GM12878 (cell line): ENCODE data around the gene SUGCT. TPM values are rescaled to one million over a fixed set of nuclear protein-coding genes. Genes with fewer than 3 reads are reported as not detected.

Source experiments
- ATAC-seq: fragments of 200-7000 bp; cut with Tn5 transposase; 3 replicates; pipeline ENCODE4 v1.9.1; 2020; ENCODE audit warnings: mild to moderate bottlenecking, moderate library complexity
- BruUV-seq: library from RNA; stranded (reverse); fragments of 400-500 nt; replicated peaks from 2 replicates; lab custom pipeline; 2021; lab: Mats Ljungman, UMichigan
- CTCF ChIA-PET: fragments of 300-600 bp; sonication (Branson Sonifier 250); formaldehyde crosslinking; extraction: SDS; loops from one replicate; lab custom pipeline; 2021; ENCODE audit warnings: inconsistent platforms; lab: Yijun Ruan, JAX
- POLR2A ChIA-PET: fragments of 350-600 bp; formaldehyde crosslinking; extraction: SDS; loops from one replicate; lab custom pipeline; 2021; ENCODE audit warnings: inconsistent platforms; lab: Charles Lee
- RAD21 ChIA-PET: fragments of 300-600 bp; sonication (Branson Sonifier 250); formaldehyde crosslinking; loops from one replicate; lab custom pipeline; 2023; ENCODE audit warnings: antibody characterized with exemption; ENCODE audit not compliant: unreplicated experiment; lab: Charles Lee
- SMC1A ChIA-PET: fragments of 300-600 bp; sonication (Branson Sonifier 250); formaldehyde crosslinking; loops from one replicate; lab custom pipeline; 2023; ENCODE audit not compliant: unreplicated experiment, uncharacterized antibody; lab: Charles Lee
- DNase-seq: peaks from one replicate; pipeline ENCODE4 v3.0.0-alpha.2; 2011; ENCODE audit warnings: low read depth, low spot score
- FAIRE-seq: peaks from 3 replicates; lab custom pipeline; 2011; peaks lifted over from hg19 to GRCh38; lab: Jason Lieb, UNC
- H2AFZ ChIP-seq: 2 replicates; pipeline ENCODE4 v1.6.0; 2011; ENCODE audit warnings: low read depth, low read length, control low read depth; ENCODE audit not compliant: control insufficient read depth
- H3K27ac ChIP-seq: 2 replicates; pipeline ENCODE4 v1.5.1; 2011; ENCODE audit warnings: control low read depth; ENCODE audit not compliant: control insufficient read depth, insufficient read depth
- H3K27me3 ChIP-seq, 2 experiments: replicated peaks in 1 of 2; 2 replicates each; pipeline versions ENCODE4 v1.6.0 to v1.6.1; 2011; ENCODE audit warnings: low read length in 1 of 2; ENCODE audit not compliant: control insufficient read depth in 2 of 2, insufficient read depth in 2 of 2
- H3K36me3 ChIP-seq, 2 experiments: 2 replicates each; pipeline ENCODE4 v1.5.1; 2011; ENCODE audit warnings: low read length in 1 of 2; ENCODE audit not compliant: control insufficient read depth in 2 of 2, insufficient read depth in 2 of 2
- H3K4me1 ChIP-seq: 2 replicates; pipeline ENCODE4 v1.6.1; 2011; ENCODE audit warnings: mild to moderate bottlenecking, low read length, moderate library complexity, mixed read lengths; ENCODE audit not compliant: control insufficient read depth, insufficient read depth
- H3K4me2 ChIP-seq: 2 replicates; pipeline ENCODE4 v1.6.0; 2011; ENCODE audit warnings: control low read depth; ENCODE audit not compliant: control insufficient read depth, insufficient read depth
- H3K4me3 ChIP-seq: fragments of 200-600 bp; sonication (generic); 2 replicates; pipeline ENCODE4 v1.5.1; 2016
- H3K79me2 ChIP-seq: 2 replicates; pipeline ENCODE4 v1.6.0; 2011; ENCODE audit warnings: low read length; ENCODE audit not compliant: control insufficient read depth, insufficient read depth
- H3K9ac ChIP-seq: 2 replicates; pipeline ENCODE4 v1.8.0; 2011; ENCODE audit warnings: low read length, control low read depth, mixed read lengths; ENCODE audit not compliant: control insufficient read depth, insufficient read depth
- H3K9me3 ChIP-seq: replicated peaks from 3 replicates; pipeline ENCODE4 v1.5.1; 2011; ENCODE audit warnings: mild to moderate bottlenecking, low read length; ENCODE audit not compliant: control insufficient read depth, insufficient read depth
- H4K20me1 ChIP-seq: 2 replicates; pipeline ENCODE4 v1.6.0; 2011; ENCODE audit not compliant: control insufficient read depth, insufficient read depth
- BHLHE40 ChIP-seq, 2 experiments: fragments of 450-650 bp in 1 of 2; IDR thresholded peaks; 2 replicates each; pipeline ENCODE4 v1.6.1; 2011 to 2017; ENCODE audit warnings: low read depth in 2 of 2, borderline replicate concordance in 1 of 2, improper control_type of control experiment in 1 of 2, low read length in 1 of 2, mild to moderate bottlenecking in 1 of 2
- ELK1 ChIP-seq: IDR thresholded peaks from 2 replicates; pipeline ENCODE4 v1.6.1; 2012; ENCODE audit warnings: low read depth, low read length, improper control_type of control experiment
- FOS ChIP-seq: IDR thresholded peaks from 3 replicates; pipeline ENCODE4 v1.6.1; 2011; ENCODE audit warnings: borderline replicate concordance; ENCODE audit not compliant: insufficient read length; ENCODE audit errors: extremely low read depth
- FOXM1 ChIP-seq: IDR thresholded peaks from 2 replicates; pipeline ENCODE4 v1.6.1; 2012; ENCODE audit warnings: low read depth, mild to moderate bottlenecking, inconsistent platforms, low read length, moderate library complexity
- HCFC1 ChIP-seq: fragments of 150-350 bp; IDR thresholded peaks from 2 replicates; pipeline ENCODE4 v1.6.1; 2014; ENCODE audit warnings: low read length
- HDAC6 ChIP-seq: fragments of 200-600 bp; sonication (generic); IDR thresholded peaks from one replicate; pipeline ENCODE4 v1.8.0; 2017; ENCODE audit warnings: antibody characterized with exemption; ENCODE audit not compliant: unreplicated experiment
- HDGF ChIP-seq: fragments of 450-650 bp; IDR thresholded peaks from 2 replicates; pipeline ENCODE4 v1.6.1; 2016; ENCODE audit warnings: antibody characterized with exemption
- IKZF1 ChIP-seq: fragments of 450-650 bp; conservative IDR thresholded peaks from 2 replicates; pipeline ENCODE4 v1.6.1; 2017; ENCODE audit warnings: antibody characterized with exemption, mild to moderate bottlenecking
- KAT2A ChIP-seq: conservative IDR thresholded peaks from 2 replicates; pipeline ENCODE4 v1.6.1; 2011; ENCODE audit warnings: low read depth, low read length; ENCODE audit not compliant: control insufficient read depth
- LARP7 ChIP-seq: fragments of 450-650 bp; IDR thresholded peaks from 2 replicates; pipeline ENCODE4 v1.6.1; 2017; ENCODE audit warnings: mild to moderate bottlenecking
- NFYA ChIP-seq: IDR thresholded peaks from 2 replicates; pipeline ENCODE4 v1.6.1; 2011; ENCODE audit warnings: low read depth, mild to moderate bottlenecking, low read length, improper control_type of control experiment, borderline replicate concordance
- NR2C2 ChIP-seq: IDR thresholded peaks from 2 replicates; pipeline ENCODE4 v1.6.1; 2011; ENCODE audit warnings: borderline replicate concordance, low read depth; ENCODE audit not compliant: control insufficient read depth, insufficient read length
- PAX8 ChIP-seq: fragments of 450-650 bp; IDR thresholded peaks from 2 replicates; pipeline ENCODE4 v1.6.1; 2017; ENCODE audit warnings: mild to moderate bottlenecking, moderate library complexity
- PML ChIP-seq: IDR thresholded peaks from 2 replicates; pipeline ENCODE4 v1.6.1; 2012; ENCODE audit warnings: low read length, inconsistent platforms
- POLR2A ChIP-seq: IDR thresholded peaks from 2 replicates; pipeline ENCODE4 v1.6.1; 2011; ENCODE audit warnings: low read depth, mild to moderate bottlenecking, low read length
- RELA ChIP-seq: fragments of 450-650 bp; IDR thresholded peaks from 2 replicates; pipeline ENCODE4 v1.8.0; 2014; ENCODE audit warnings: borderline replicate concordance; ENCODE audit not compliant: partially characterized antibody
- SRF ChIP-seq, 2 experiments: IDR thresholded peaks; 2 replicates each; pipeline ENCODE4 v1.6.1; 2011; ENCODE audit warnings: low read depth in 2 of 2, low read length in 2 of 2, mild to moderate bottlenecking in 1 of 2, moderate library complexity in 1 of 2
- STAT1 ChIP-seq: fragments of 450-650 bp; conservative IDR thresholded peaks from 2 replicates; pipeline ENCODE4 v1.6.1; 2014; ENCODE audit warnings: antibody characterized with exemption, mild to moderate bottlenecking
- STAT3 ChIP-seq: IDR thresholded peaks from 2 replicates; pipeline ENCODE4 v1.6.1; 2011; ENCODE audit warnings: low read depth, low read length, improper control_type of control experiment
- SUZ12 ChIP-seq: fragments of 200-600 bp; sonication (generic); IDR thresholded peaks from one replicate; pipeline ENCODE4 v1.6.1; 2018; ENCODE audit warnings: antibody characterized with exemption, mild to moderate bottlenecking; ENCODE audit not compliant: unreplicated experiment
- ZNF24 ChIP-seq: fragments of 450-650 bp; IDR thresholded peaks from 2 replicates; pipeline ENCODE4 v1.6.1; 2017; ENCODE audit warnings: antibody characterized with exemption, mild to moderate bottlenecking
- ZNF384 ChIP-seq: IDR thresholded peaks from 2 replicates; pipeline ENCODE4 v1.6.1; 2012; ENCODE audit warnings: low read depth, mild to moderate bottlenecking, low read length, improper control_type of control experiment, borderline replicate concordance
- WGBS: methylation state at CpG from one replicate; pipeline ENCODE4 v1.1.6; 2016; ENCODE audit warnings: low lambda C conversion rate; ENCODE audit not compliant: insufficient replicate concordance, insufficient coverage; ENCODE audit errors: missing lambda C conversion rate; 5-methylcytosine and 5-hydroxymethylcytosine counted together
- in situ Hi-C: fragments of 300-500 bp; cut with MboI; formaldehyde crosslinking; loops from 9 replicates; pipeline ENCODE4 v1.14.3; 2018; ENCODE audit warnings: mixed read lengths
- intact Hi-C: fragments of 100-400 bp; cut with micrococcal nuclease; formaldehyde crosslinking; loops from one replicate; pipeline ENCODE4 v1.14.2; 2022; ENCODE audit not compliant: unreplicated experiment
- polyA plus RNA-seq, 11 experiments: library from polyadenylated mRNA; depleted of rRNA in 4 of 11; unstranded in 6 of 11; stranded (reverse) in 5 of 11; fragments of >200 nt; fragmentation: Nextera tagmentation in 4 of 11; fragmentation: Illumina TruSeq in 1 of 11; extraction: Ambion mirVana in 4 of 11; extraction: Trizol in 1 of 11; gene quantifications; 1 replicate in 1 of 11; 2 replicates in 10 of 11; pipeline versions ENCODE4 v1.2.1 to v1.2.3, GENCODE V29; 2011 to 2016; ENCODE audit warnings: inconsistent platforms in 2 of 11, missing spikeins in 2 of 11, low read depth in 1 of 11
- total RNA-seq, 4 experiments: library from RNA; depleted of rRNA in 3 of 4; stranded (reverse); fragments of >200 nt in 3 of 4; fragmentation: Illumina TruSeq in 1 of 4; extraction: Trizol in 1 of 4; gene quantifications; 2 replicates each; pipeline versions ENCODE4 v1.2.1 to v1.2.3, GENCODE V29; 2013 to 2021
- TF ChIP-seq, protein P1 (sequence below): fragments of 450-650 bp; IDR thresholded peaks from 2 replicates; pipeline ENCODE4 v1.6.1; 2017; ENCODE audit warnings: borderline replicate concordance

Gene SUGCT
- total and polyA plus RNA-seq, 10 of the 15 experiments (the other 5 are each of a cell fraction or from before 2014, with no cell fraction given), result 0.08 to 1.2 (median 0.67) TPM; not detected in 1

DNA sequence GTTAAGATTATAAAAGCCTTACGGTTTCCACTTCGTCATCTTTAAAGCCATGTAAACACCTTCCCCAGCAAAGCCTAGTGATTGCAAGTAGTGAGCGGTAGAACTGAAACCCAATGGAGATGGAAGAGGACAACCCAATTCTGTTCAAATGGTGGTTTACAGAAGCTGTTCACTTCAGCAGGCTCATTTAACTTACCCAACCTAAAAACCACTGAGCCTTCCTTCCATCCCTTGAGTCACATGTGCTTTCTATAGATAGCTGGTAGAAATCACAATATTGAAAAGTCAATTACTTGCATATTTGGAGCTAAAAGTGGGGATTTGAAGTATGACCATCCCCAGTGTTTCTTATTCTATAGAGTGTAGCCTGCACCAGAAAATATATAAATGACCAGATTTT, 667.7 kb downstream of the SUGCT start (continued):
- TF ChIP-seq STAT3 (no peak), ELK1 (no peak), NFYA (no peak), ZNF384 (no peak), SUZ12 (no peak), FOS (no peak), SRF (IDR thresholded peaks at IDR 0.05; ENCODE audit: low read depth in 2 of 2, low read length in 2 of 2) (no peak), IKZF1 (no peak)
- TF ChIP-seq, protein P1, sequence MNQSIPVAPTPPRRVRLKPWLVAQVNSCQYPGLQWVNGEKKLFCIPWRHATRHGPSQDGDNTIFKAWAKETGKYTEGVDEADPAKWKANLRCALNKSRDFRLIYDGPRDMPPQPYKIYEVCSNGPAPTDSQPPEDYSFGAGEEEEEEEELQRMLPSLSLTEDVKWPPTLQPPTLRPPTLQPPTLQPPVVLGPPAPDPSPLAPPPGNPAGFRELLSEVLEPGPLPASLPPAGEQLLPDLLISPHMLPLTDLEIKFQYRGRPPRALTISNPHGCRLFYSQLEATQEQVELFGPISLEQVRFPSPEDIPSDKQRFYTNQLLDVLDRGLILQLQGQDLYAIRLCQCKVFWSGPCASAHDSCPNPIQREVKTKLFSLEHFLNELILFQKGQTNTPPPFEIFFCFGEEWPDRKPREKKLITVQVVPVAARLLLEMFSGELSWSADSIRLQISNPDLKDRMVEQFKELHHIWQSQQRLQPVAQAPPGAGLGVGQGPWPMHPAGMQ, result no peak

DNA sequence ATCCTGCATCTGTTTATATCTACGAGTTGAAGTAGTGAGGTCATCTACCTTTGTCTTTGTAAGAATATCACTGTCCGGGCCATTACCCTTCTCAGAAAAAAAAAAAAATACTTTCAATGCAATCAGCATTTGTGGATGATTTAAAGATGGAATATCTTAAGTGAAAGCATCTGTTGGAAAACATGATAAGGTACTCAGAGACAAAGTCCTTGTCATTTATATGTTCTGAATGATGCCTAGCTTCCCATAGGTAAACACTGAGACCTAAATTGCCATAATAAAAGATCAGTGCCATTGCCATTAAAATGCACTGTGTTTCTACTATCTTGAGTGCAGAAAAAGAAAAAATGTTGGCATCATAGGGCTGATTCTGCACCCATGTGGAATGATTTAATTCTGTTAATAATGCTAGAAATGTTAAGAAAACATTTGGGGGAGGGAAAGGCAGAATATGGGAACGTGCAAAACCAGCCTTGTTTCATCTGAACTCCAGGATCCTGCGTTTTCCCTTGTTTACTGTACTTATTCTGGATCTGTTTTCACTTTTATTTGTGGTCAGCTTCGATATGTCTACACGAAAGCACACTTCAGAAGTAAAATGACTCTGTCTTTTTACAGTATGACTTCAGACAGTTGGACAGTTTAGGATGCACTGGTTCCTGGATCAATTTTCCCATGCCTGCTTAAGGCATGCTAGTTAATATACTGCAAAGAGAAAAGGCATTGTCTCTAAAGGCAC, 669.8 kb downstream of the SUGCT start:
- FAIRE-seq, result no peak
- TF ChIP-seq FOXM1 (no peak), NR2C2 (no peak), PAX8 (no peak), HDAC6 (no peak), KAT2A (no peak), STAT3 (no peak), RELA (no peak), ZNF24 (no peak), STAT1 (no peak), POLR2A (no peak), BHLHE40 (IDR thresholded peaks at IDR 0.05; ENCODE audit: borderline replicate concordance in 1 of 2, low read depth in 2 of 2, low read length in 1 of 2) (no peak), LARP7 (no peak), PML (no peak), HDGF (no peak), HCFC1 (no peak)

More for the DNA sequence above, 669.8 kb downstream of the SUGCT start:
- DNase-seq, result no peak
- Histone ChIP-seq H3K4me1 (no peaks in the 10 kb centered on the region), H3K36me3 (no peaks in the 10 kb centered on the region), H3K9me3 (no peaks in the 10 kb centered on the region), H4K20me1 (no peaks in the 10 kb centered on the region), H3K27me3 (no peaks in the 10 kb centered on the region), H2AFZ (no peak overlapping the region), H3K79me2 (no peaks in the 10 kb centered on the region), H3K4me3 (no peak overlapping the region), H3K4me2 (no peak overlapping the region), H3K9ac (no peak overlapping the region), H3K27ac (no peak overlapping the region)
- RAD21 ChIA-PET, result no interaction called here
- SMC1A ChIA-PET, result interaction anchor here (1.4 kb wide), 1 partner anchor 13 kb away, joined by 4 read pairs; no protein-coding TSS in a partner anchor
- BruUV-seq, result no TSS peak
- WGBS, result 10% methylated on average over 6 of the region's 6 CpGs
- in situ Hi-C loops (no loop called here), intact Hi-C loops (no loop called here)
- CTCF ChIA-PET, result no interaction called here
- no peak for ATAC-seq
- POLR2A ChIA-PET, result no interaction called here
